ENCODE data around the gene IL6R.

DNA sequence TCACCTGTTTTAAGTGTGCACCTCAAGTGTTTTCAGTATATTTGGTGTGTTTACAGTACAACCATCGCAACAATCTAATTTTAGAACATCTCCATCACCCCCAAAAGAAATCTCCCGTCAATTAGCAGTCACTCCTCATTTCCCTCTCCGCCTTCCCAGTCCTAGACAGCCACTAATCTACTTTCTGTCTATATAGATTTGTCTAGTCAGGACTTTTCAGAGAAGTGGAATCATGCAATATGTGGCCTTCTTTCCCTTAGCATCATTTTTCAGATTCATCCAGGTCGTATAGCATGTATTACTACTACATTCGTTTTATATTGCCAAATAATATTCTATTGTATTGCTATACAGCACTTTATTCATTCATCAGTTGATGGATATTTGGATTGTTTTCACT is 98.8 kb downstream of the IL6R start:
- TF ChIP-seq ZNF274 (IDR thresholded peaks at IDR 0.05; ENCODE audit: low read depth, low read length) (no peak), YY1 (IDR thresholded peaks at IDR 0.05; ENCODE audit: insufficient read depth, insufficient read length) (no peak)
